Karpas-422 (cell line): ENCODE data around the gene FIGN. TPM values are rescaled to one million over a fixed set of nuclear protein-coding genes. Genes with fewer than 3 reads are reported as not detected.

Experiments
- DNase-seq: peaks from one replicate; pipeline ENCODE4 v3.0.0-alpha.2; 2015
- H2AFZ ChIP-seq: fragments of 200-600 bp; sonication (generic); 2 replicates; pipeline ENCODE4 v1.6.1; 2014; ENCODE audit warnings: antibody characterized with exemption, low read length, mixed read lengths
- H3K27ac ChIP-seq: fragments of 200-600 bp; sonication (generic); 2 replicates; pipeline ENCODE4 v1.5.1; 2014; ENCODE audit warnings: mild to moderate bottlenecking, low read length, moderate library complexity
- H3K27me3 ChIP-seq: fragments of 200-600 bp; sonication (generic); 2 replicates; pipeline ENCODE4 v1.6.1; 2014; ENCODE audit warnings: low read length, mixed read lengths
- H3K36me3 ChIP-seq: fragments of 200-600 bp; sonication (generic); 2 replicates; pipeline ENCODE4 v1.6.1; 2014; ENCODE audit warnings: low read length, mixed read lengths; ENCODE audit not compliant: insufficient read depth
- H3K4me1 ChIP-seq: fragments of 200-600 bp; sonication (generic); 2 replicates; pipeline ENCODE4 v1.6.1; 2014; ENCODE audit warnings: mild to moderate bottlenecking, low read length, mixed read lengths
- H3K4me2 ChIP-seq: fragments of 200-600 bp; sonication (generic); 2 replicates; pipeline ENCODE4 v1.6.1; 2014; ENCODE audit warnings: low read length, low read depth, mild to moderate bottlenecking; ENCODE audit not compliant: poor library complexity, severe bottlenecking
- H3K4me3 ChIP-seq: fragments of 200-600 bp; sonication (generic); 2 replicates; pipeline ENCODE4 v1.5.1; 2014; ENCODE audit warnings: mild to moderate bottlenecking, antibody characterized with exemption, low read length, mixed read lengths
- H3K79me2 ChIP-seq: fragments of 200-600 bp; sonication (generic); 2 replicates; pipeline ENCODE4 v1.6.1; 2014; ENCODE audit warnings: mild to moderate bottlenecking, low read length, mixed read lengths
- H3K9ac ChIP-seq: fragments of 200-600 bp; sonication (generic); 2 replicates; pipeline ENCODE4 v1.6.0; 2014; ENCODE audit warnings: low read length
- H3K9me2 ChIP-seq: fragments of 200-600 bp; sonication (generic), shearing (Covaris generic); replicated peaks from 2 replicates; pipeline ENCODE4 v1.6.0; 2014; ENCODE audit warnings: mild to moderate bottlenecking, low read length, moderate library complexity; ENCODE audit not compliant: insufficient read depth
- H3K9me3 ChIP-seq: fragments of 300-700, 200-600 bp; sonication (generic); 2 replicates; pipeline ENCODE4 v1.6.1; 2014; ENCODE audit warnings: low read length, mixed read lengths
- H4K20me1 ChIP-seq: fragments of 200-600 bp; sonication (generic); 2 replicates; pipeline ENCODE4 v1.6.1; 2014; ENCODE audit warnings: mild to moderate bottlenecking, antibody characterized with exemption, low read length, low read depth; ENCODE audit not compliant: insufficient read depth
- total RNA-seq: library from RNA; depleted of rRNA; stranded (reverse); fragments of >200 nt; shearing (Covaris generic); gene quantifications from 2 replicates; pipeline ENCODE4 v1.2.3, GENCODE V29; 2014; ENCODE audit warnings: low replicate concordance

Gene FIGN
- total RNA-seq, 1 experiment from 2014 or later = not detected

- no peak for DNase-seq
- no peak overlapping the region for H3K4me2 ChIP-seq
- H3K9me3 ChIP-seq = no peaks in the 10 kb centered on the region
- H2AFZ ChIP-seq = no peak overlapping the region
- no peaks in the 10 kb centered on the region for H3K79me2 ChIP-seq
- H3K4me3 ChIP-seq = no peak overlapping the region
- H4K20me1 ChIP-seq = no peaks in the 10 kb centered on the region
- H3K27me3 ChIP-seq = no peaks in the 10 kb centered on the region
- H3K9ac ChIP-seq = no peak overlapping the region
- H3K36me3 ChIP-seq = no peaks in the 10 kb centered on the region
- H3K9me2 ChIP-seq = no peaks in the 10 kb centered on the region
- H3K4me1 ChIP-seq = no peaks in the 10 kb centered on the region
- no peak overlapping the region for H3K27ac ChIP-seq
Observed at GRCh38 chr2:163556511-163556910, 179.3 kb downstream of the FIGN start.

- no peaks in the 10 kb centered on the region for H3K9me3 ChIP-seq
- DNase-seq = no peak
- no peak overlapping the region for H3K4me3 ChIP-seq
- H2AFZ ChIP-seq = no peak overlapping the region
- no peak overlapping the region for H3K27ac ChIP-seq
- no peak overlapping the region for H3K4me2 ChIP-seq
- no peaks in the 10 kb centered on the region for H3K27me3 ChIP-seq
- H3K4me1 ChIP-seq = no peaks in the 10 kb centered on the region
- H3K79me2 ChIP-seq = no peaks in the 10 kb centered on the region
- no peaks in the 10 kb centered on the region for H4K20me1 ChIP-seq
- H3K9me2 ChIP-seq = no peaks in the 10 kb centered on the region
- no peak overlapping the region for H3K9ac ChIP-seq
- H3K36me3 ChIP-seq = no peaks in the 10 kb centered on the region
Observed at GRCh38 chr2:163554864-163555263, 180.9 kb downstream of the FIGN start.

- no peaks in the 10 kb centered on the region for H3K9me2 ChIP-seq
- no peak overlapping the region for H3K9ac ChIP-seq
- no peaks in the 10 kb centered on the region for H4K20me1 ChIP-seq
- H3K4me3 ChIP-seq = no peak overlapping the region
- H3K79me2 ChIP-seq = no peaks in the 10 kb centered on the region
- H3K4me2 ChIP-seq = no peak overlapping the region
- DNase-seq = no peak
- no peaks in the 10 kb centered on the region for H3K27me3 ChIP-seq
- no peaks in the 10 kb centered on the region for H3K9me3 ChIP-seq
- H3K4me1 ChIP-seq = no peaks in the 10 kb centered on the region
- no peak overlapping the region for H2AFZ ChIP-seq
- no peaks in the 10 kb centered on the region for H3K36me3 ChIP-seq
- H3K27ac ChIP-seq = no peak overlapping the region
Observed at GRCh38 chr2:163553601-163554000, 182.2 kb downstream of the FIGN start.

GRCh38 chr2:163552758-163553157, 183.1 kb downstream of the FIGN start:
- Histone ChIP-seq H2AFZ (no peak overlapping the region), H3K9me2 (no peaks in the 10 kb centered on the region), H3K36me3 (no peaks in the 10 kb centered on the region), H3K4me3 (no peak overlapping the region), H3K4me1 (no peaks in the 10 kb centered on the region), H3K79me2 (no peaks in the 10 kb centered on the region), H3K9me3 (no peaks in the 10 kb centered on the region), H3K27me3 (no peaks in the 10 kb centered on the region), H4K20me1 (no peaks in the 10 kb centered on the region), H3K4me2 (no peak overlapping the region), H3K27ac (no peak overlapping the region), H3K9ac (no peak overlapping the region)
- no peak for DNase-seq

- Histone ChIP-seq H3K4me3 (no peak overlapping the region), H3K79me2 (no peaks in the 10 kb centered on the region)
- no peak for DNase-seq
Observed at GRCh38 chr2:163551616-163552373, 184.0 kb downstream of the FIGN start.

GRCh38 chr2:163548970-163549369, 186.8 kb downstream of the FIGN start:
- Histone ChIP-seq H3K27ac (no peak overlapping the region), H3K9ac (no peak overlapping the region), H3K79me2 (no peaks in the 10 kb centered on the region), H3K27me3 (no peaks in the 10 kb centered on the region), H3K4me3 (no peak overlapping the region), H3K4me2 (no peak overlapping the region), H3K9me3 (no peaks in the 10 kb centered on the region; the same call in 1 of the 2 replicates), H3K4me1 (no peaks in the 10 kb centered on the region), H3K36me3 (no peaks in the 10 kb centered on the region), H4K20me1 (no peaks in the 10 kb centered on the region), H2AFZ (no peak overlapping the region), H3K9me2 (no peaks in the 10 kb centered on the region)
- DNase-seq = no peak

More at GRCh38 chr2:163551616-163552373, 184.0 kb downstream of the FIGN start:
- H3K36me3 ChIP-seq = no peaks in the 10 kb centered on the region
- no peak overlapping the region for H3K4me2 ChIP-seq
- no peak overlapping the region for H2AFZ ChIP-seq
- H3K9ac ChIP-seq = no peak overlapping the region
- H3K27me3 ChIP-seq = no peaks in the 10 kb centered on the region
- no peaks in the 10 kb centered on the region for H3K4me1 ChIP-seq
- H3K27ac ChIP-seq = no peak overlapping the region
- H4K20me1 ChIP-seq = no peaks in the 10 kb centered on the region
- no peaks in the 10 kb centered on the region for H3K9me3 ChIP-seq
- H3K9me2 ChIP-seq = no peaks in the 10 kb centered on the region
